SK-N-SH treated with all-trans-retinoic acid at 6 μM for 48 hours (cell line): ENCODE results near the gene PDE1C.

Experiments used
- ATAC-seq: fragments of 200-7000 bp; cut with Tn5 transposase; 3 replicates; pipeline ENCODE4 v1.9.1; 2020; ENCODE audit warnings: mild to moderate bottlenecking, moderate library complexity
- ARNTL ChIP-seq: fragments of 450-650 bp; formaldehyde crosslinking; IDR thresholded peaks from 2 replicates; pipeline ENCODE4 v1.5.0; 2020; ENCODE audit warnings: low read depth, mild to moderate bottlenecking, moderate library complexity, borderline replicate concordance
- CSDC2 ChIP-seq: fragments of 250-450 bp; sonication (Bioruptor Pico); IDR thresholded peaks from 2 replicates; pipeline ENCODE4 v1.5.0; 2020; ENCODE audit warnings: mild to moderate bottlenecking, moderate library complexity
- ESRRG ChIP-seq: fragments of 250-450 bp; sonication (Bioruptor Pico); IDR thresholded peaks from 2 replicates; pipeline ENCODE4 v1.6.1; 2021; ENCODE audit warnings: mild to moderate bottlenecking
- ISL1 ChIP-seq: fragments of 250-450 bp; sonication (Bioruptor Pico); IDR thresholded peaks from 2 replicates; pipeline ENCODE4 v2.1.2; 2022; ENCODE audit warnings: mild to moderate bottlenecking, moderate library complexity
- OSR1 ChIP-seq: fragments of 250-450 bp; sonication (Bioruptor Pico); IDR thresholded peaks from 2 replicates; pipeline ENCODE4 v1.8.0; 2022; ENCODE audit warnings: moderate library complexity, mild to moderate bottlenecking, inconsistent platforms
- RARB ChIP-seq: fragments of 250-450 bp; sonication (Bioruptor Pico); IDR thresholded peaks from 2 replicates; pipeline ENCODE4 v1.8.0; 2021; ENCODE audit warnings: mild to moderate bottlenecking, moderate library complexity
- SNAI2 ChIP-seq: fragments of 250-450 bp; sonication (Bioruptor Pico); IDR thresholded peaks from 2 replicates; pipeline ENCODE4 v1.5.0; 2020; ENCODE audit warnings: mild to moderate bottlenecking, moderate library complexity
- ZC3H10 ChIP-seq: fragments of 250-450 bp; sonication (Bioruptor Pico); IDR thresholded peaks from 2 replicates; pipeline ENCODE4 v1.5.1; 2021; ENCODE audit warnings: mild to moderate bottlenecking, moderate library complexity
- ZFP3 ChIP-seq: fragments of 250-450 bp; sonication (Bioruptor Pico); IDR thresholded peaks from 2 replicates; pipeline ENCODE4 v1.5.0; 2020; ENCODE audit warnings: mild to moderate bottlenecking, moderate library complexity
- ZFP30 ChIP-seq: fragments of 450-650 bp; formaldehyde crosslinking; IDR thresholded peaks from 2 replicates; pipeline ENCODE4 v1.5.0; 2022; ENCODE audit warnings: mild to moderate bottlenecking, moderate library complexity
- ZNF565 ChIP-seq: fragments of 450-650 bp; formaldehyde crosslinking; conservative IDR thresholded peaks from 2 replicates; pipeline ENCODE4 v1.5.0; 2020; ENCODE audit warnings: low read depth, mild to moderate bottlenecking, moderate library complexity
- ZNF70 ChIP-seq: fragments of 450-650 bp; formaldehyde crosslinking; IDR thresholded peaks from 2 replicates; pipeline ENCODE4 v1.5.0; 2020; ENCODE audit warnings: mild to moderate bottlenecking, moderate library complexity
- ZNF8 ChIP-seq: fragments of 450-650 bp; formaldehyde crosslinking; IDR thresholded peaks from 2 replicates; pipeline ENCODE4 v1.5.0; 2020; ENCODE audit warnings: mild to moderate bottlenecking, moderate library complexity
- TF ChIP-seq, protein P1 (sequence below): fragments of 250-450 bp; sonication (Bioruptor Pico); IDR thresholded peaks from 2 replicates; pipeline ENCODE4 v1.5.1; 2020; ENCODE audit warnings: low read depth, mild to moderate bottlenecking, moderate library complexity
- TF ChIP-seq, protein P2 (sequence below): fragments of 250-450 bp; sonication (Bioruptor Pico); IDR thresholded peaks from 2 replicates; pipeline ENCODE4 v1.8.0; 2020; ENCODE audit warnings: mild to moderate bottlenecking, moderate library complexity, borderline replicate concordance
- TF ChIP-seq, protein P3 (sequence below): fragments of 250-450 bp; sonication (Bioruptor Pico); IDR thresholded peaks from 2 replicates; pipeline ENCODE4 v1.5.1; 2021; ENCODE audit warnings: mild to moderate bottlenecking, moderate library complexity
- TF ChIP-seq, protein P4 (sequence below): fragments of 250-450 bp; sonication (Bioruptor Pico); IDR thresholded peaks from 2 replicates; pipeline ENCODE4 v1.5.0; 2020; ENCODE audit warnings: mild to moderate bottlenecking, moderate library complexity
- TF ChIP-seq, protein P5 (sequence below): fragments of 250-450 bp; sonication (Bioruptor Pico); IDR thresholded peaks from 2 replicates; pipeline ENCODE4 v1.8.0; 2021; ENCODE audit warnings: low read depth, mild to moderate bottlenecking, moderate library complexity, borderline replicate concordance

PDE1C gene

DNA sequence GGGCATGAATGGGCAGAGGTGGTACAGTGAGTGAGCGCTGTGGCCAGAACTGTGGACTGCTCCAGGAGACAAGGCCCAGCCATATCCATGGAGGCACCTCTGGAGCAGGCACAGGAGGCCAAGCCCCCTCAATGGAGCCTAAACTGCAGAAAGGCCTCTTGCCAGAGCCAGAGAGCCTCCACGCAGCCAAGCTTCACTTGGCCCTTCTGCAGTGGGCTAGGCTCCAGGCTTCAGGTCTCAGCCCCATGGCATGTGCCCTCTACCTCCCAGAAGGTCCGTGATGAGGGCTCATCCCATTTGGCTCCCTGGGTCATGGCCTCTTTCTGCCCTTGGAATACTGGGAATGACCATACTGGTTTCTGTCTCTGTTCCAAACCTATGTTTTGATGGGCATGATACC, 8.9 kb downstream of the PDE1C start:
- TF ChIP-seq ZFP30 (CRISPR knock-in tag) (no peak), ZFP3 (CRISPR knock-in tag) (no peak), RARB (no peak), ZNF70 (CRISPR knock-in tag) (no peak), ZNF565 (no peak), ZNF8 (CRISPR knock-in tag) (no peak), OSR1 (CRISPR knock-in tag) (no peak)
- TF ChIP-seq, protein P1, sequence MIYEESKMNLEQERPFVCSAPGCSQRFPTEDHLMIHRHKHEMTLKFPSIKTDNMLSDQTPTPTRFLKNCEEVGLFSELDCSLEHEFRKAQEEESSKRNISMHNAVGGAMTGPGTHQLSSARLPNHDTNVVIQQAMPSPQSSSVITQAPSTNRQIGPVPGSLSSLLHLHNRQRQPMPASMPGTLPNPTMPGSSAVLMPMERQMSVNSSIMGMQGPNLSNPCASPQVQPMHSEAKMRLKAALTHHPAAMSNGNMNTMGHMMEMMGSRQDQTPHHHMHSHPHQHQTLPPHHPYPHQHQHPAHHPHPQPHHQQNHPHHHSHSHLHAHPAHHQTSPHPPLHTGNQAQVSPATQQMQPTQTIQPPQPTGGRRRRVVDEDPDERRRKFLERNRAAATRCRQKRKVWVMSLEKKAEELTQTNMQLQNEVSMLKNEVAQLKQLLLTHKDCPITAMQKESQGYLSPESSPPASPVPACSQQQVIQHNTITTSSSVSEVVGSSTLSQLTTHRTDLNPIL (CRISPR knock-in tag): no peak
- TF ChIP-seq, protein P2, sequence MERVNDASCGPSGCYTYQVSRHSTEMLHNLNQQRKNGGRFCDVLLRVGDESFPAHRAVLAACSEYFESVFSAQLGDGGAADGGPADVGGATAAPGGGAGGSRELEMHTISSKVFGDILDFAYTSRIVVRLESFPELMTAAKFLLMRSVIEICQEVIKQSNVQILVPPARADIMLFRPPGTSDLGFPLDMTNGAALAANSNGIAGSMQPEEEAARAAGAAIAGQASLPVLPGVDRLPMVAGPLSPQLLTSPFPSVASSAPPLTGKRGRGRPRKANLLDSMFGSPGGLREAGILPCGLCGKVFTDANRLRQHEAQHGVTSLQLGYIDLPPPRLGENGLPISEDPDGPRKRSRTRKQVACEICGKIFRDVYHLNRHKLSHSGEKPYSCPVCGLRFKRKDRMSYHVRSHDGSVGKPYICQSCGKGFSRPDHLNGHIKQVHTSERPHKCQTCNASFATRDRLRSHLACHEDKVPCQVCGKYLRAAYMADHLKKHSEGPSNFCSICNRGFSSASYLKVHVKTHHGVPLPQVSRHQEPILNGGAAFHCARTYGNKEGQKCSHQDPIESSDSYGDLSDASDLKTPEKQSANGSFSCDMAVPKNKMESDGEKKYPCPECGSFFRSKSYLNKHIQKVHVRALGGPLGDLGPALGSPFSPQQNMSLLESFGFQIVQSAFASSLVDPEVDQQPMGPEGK: no peak
- TF ChIP-seq, protein P3, sequence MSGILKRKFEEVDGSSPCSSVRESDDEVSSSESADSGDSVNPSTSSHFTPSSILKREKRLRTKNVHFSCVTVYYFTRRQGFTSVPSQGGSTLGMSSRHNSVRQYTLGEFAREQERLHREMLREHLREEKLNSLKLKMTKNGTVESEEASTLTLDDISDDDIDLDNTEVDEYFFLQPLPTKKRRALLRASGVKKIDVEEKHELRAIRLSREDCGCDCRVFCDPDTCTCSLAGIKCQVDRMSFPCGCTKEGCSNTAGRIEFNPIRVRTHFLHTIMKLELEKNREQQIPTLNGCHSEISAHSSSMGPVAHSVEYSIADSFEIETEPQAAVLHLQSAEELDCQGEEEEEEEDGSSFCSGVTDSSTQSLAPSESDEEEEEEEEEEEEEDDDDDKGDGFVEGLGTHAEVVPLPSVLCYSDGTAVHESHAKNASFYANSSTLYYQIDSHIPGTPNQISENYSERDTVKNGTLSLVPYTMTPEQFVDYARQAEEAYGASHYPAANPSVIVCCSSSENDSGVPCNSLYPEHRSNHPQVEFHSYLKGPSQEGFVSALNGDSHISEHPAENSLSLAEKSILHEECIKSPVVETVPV (CRISPR knock-in tag): no peak
- TF ChIP-seq, protein P4, sequence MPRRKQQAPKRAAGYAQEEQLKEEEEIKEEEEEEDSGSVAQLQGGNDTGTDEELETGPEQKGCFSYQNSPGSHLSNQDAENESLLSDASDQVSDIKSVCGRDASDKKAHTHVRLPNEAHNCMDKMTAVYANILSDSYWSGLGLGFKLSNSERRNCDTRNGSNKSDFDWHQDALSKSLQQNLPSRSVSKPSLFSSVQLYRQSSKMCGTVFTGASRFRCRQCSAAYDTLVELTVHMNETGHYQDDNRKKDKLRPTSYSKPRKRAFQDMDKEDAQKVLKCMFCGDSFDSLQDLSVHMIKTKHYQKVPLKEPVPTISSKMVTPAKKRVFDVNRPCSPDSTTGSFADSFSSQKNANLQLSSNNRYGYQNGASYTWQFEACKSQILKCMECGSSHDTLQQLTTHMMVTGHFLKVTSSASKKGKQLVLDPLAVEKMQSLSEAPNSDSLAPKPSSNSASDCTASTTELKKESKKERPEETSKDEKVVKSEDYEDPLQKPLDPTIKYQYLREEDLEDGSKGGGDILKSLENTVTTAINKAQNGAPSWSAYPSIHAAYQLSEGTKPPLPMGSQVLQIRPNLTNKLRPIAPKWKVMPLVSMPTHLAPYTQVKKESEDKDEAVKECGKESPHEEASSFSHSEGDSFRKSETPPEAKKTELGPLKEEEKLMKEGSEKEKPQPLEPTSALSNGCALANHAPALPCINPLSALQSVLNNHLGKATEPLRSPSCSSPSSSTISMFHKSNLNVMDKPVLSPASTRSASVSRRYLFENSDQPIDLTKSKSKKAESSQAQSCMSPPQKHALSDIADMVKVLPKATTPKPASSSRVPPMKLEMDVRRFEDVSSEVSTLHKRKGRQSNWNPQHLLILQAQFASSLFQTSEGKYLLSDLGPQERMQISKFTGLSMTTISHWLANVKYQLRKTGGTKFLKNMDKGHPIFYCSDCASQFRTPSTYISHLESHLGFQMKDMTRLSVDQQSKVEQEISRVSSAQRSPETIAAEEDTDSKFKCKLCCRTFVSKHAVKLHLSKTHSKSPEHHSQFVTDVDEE (CRISPR knock-in tag): no peak
- TF ChIP-seq, protein P5, sequence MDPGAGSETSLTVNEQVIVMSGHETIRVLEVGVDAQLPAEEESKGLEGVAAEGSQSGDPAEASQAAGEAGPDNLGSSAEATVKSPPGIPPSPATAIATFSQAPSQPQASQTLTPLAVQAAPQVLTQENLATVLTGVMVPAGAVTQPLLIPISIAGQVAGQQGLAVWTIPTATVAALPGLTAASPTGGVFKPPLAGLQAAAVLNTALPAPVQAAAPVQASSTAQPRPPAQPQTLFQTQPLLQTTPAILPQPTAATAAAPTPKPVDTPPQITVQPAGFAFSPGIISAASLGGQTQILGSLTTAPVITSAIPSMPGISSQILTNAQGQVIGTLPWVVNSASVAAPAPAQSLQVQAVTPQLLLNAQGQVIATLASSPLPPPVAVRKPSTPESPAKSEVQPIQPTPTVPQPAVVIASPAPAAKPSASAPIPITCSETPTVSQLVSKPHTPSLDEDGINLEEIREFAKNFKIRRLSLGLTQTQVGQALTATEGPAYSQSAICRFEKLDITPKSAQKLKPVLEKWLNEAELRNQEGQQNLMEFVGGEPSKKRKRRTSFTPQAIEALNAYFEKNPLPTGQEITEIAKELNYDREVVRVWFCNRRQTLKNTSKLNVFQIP (CRISPR knock-in tag): no peak
- no peak for ATAC-seq

DNA sequence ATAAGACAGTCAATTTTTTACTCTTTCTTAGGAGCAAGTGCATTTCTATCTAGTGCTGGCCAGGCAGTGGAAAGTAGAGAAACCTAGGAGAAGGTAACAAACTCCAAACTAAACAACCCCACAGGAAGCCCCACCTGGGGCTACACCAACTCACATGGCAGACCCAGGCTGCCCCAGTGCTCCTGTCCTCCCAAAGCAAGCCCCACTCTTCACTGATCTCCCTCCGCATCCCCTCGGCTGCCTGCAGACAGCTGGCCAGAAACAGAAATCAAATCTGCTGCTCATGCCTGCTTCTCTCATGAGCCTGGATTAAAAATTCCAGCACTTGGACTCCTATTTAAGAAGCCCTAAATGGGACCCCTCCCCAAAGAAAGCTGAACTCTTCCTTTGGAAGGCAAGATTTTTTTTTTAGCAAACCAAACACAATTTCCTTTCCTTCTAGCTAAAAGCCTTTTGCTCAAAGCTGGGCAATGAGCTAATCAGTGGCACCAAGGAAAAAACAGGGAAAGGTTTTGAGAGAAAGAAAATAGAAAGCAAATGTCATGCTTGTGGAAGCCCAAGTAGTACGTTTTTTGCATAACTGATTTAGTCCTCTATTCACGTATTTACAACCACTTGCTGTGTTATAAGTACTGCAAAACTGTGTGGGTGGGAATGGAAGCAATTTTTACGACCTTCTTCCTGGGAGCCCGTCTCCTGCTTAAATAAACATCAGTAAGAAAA, 10.8 kb downstream of the PDE1C start:
- 0 out of 3 replicates have a peak, but pooled peaks have one; percentile 9 for ATAC-seq

More for the DNA sequence above, 10.8 kb downstream of the PDE1C start:
- no peak for TF ChIP-seq ZFP30 (CRISPR knock-in tag)
- no peak for TF ChIP-seq ZNF8 (CRISPR knock-in tag)
- no peak for TF ChIP-seq OSR1 (CRISPR knock-in tag)
- TF ChIP-seq, protein P1 (CRISPR knock-in tag): no peak
- TF ChIP-seq, protein P2: no peak
- TF ChIP-seq ZC3H10 (CRISPR knock-in tag): no peak
- no peak for TF ChIP-seq RARB
- TF ChIP-seq CSDC2 (CRISPR knock-in tag): no peak
- no peak for TF ChIP-seq ARNTL (CRISPR knock-in tag)
- TF ChIP-seq, protein P4 (CRISPR knock-in tag): no peak
- no peak for TF ChIP-seq ISL1 (CRISPR knock-in tag)
- TF ChIP-seq ESRRG (CRISPR knock-in tag): no peak
- TF ChIP-seq ZNF70 (CRISPR knock-in tag): no peak
- TF ChIP-seq SNAI2: no peak
- TF ChIP-seq ZNF565: no peak
